GM12874 (cell line): Measurements from ENCODE around the gene CCDC9.

ENCODE experiments used
- CTCF ChIP-seq: IDR thresholded peaks from 2 replicates; pipeline ENCODE4 v1.5.1; 2011; ENCODE audit warnings: low read depth, mild to moderate bottlenecking, control low read depth, low read length, moderate library complexity; ENCODE audit not compliant: insufficient read depth

Gene CCDC9

GRCh38 chr19:47247308-47247990 is 8.9 kb upstream of the CCDC9 start:
- TF ChIP-seq CTCF = peak; percentile 87

- no peak for TF ChIP-seq CTCF
Observed at GRCh38 chr19:47253467-47253881, 2.9 kb upstream of the CCDC9 start.

- TF ChIP-seq CTCF = no peak
Observed at GRCh38 chr19:47253970-47254369, 2.4 kb upstream of the CCDC9 start.

- no peak for TF ChIP-seq CTCF
Observed at GRCh38 chr19:47256693-47257410, 527 bp downstream of the CCDC9 start.

GRCh38 chr19:47257411-47258169 is 1.3 kb downstream of the CCDC9 start:
- no peak for TF ChIP-seq CTCF

GRCh38 chr19:47258434-47258833 is 2.1 kb downstream of the CCDC9 start:
- no peak for TF ChIP-seq CTCF

- TF ChIP-seq CTCF = no peak
Observed at GRCh38 chr19:47258895-47259555, 2.7 kb downstream of the CCDC9 start.
